Keratinocyte (primary cell): ENCODE results near the gene HGS.

ENCODE experiments used
- EZH2 ChIP-seq: IDR thresholded peaks from one replicate; pipeline ENCODE4 v1.6.1; 2012; ENCODE audit warnings: inconsistent platforms, mild to moderate bottlenecking, low read length, moderate library complexity
- TF ChIP-seq, protein P1 (sequence below), 3 experiments: IDR thresholded peaks in 1 of 3; conservative IDR thresholded peaks in 1 of 3; optimal IDR thresholded peaks in 1 of 3; 2 replicates in 2 of 3; 3 replicates in 1 of 3; pipeline versions ENCODE3 to v1.5.1; 2011; ENCODE audit warnings: low read length in 3 of 3, mild to moderate bottlenecking in 3 of 3, moderate library complexity in 2 of 3, control low read depth in 1 of 3, inconsistent platforms in 1 of 3; ENCODE audit not compliant: insufficient read depth in 2 of 3; ENCODE audit errors: extremely low read depth in 1 of 3

DNA sequence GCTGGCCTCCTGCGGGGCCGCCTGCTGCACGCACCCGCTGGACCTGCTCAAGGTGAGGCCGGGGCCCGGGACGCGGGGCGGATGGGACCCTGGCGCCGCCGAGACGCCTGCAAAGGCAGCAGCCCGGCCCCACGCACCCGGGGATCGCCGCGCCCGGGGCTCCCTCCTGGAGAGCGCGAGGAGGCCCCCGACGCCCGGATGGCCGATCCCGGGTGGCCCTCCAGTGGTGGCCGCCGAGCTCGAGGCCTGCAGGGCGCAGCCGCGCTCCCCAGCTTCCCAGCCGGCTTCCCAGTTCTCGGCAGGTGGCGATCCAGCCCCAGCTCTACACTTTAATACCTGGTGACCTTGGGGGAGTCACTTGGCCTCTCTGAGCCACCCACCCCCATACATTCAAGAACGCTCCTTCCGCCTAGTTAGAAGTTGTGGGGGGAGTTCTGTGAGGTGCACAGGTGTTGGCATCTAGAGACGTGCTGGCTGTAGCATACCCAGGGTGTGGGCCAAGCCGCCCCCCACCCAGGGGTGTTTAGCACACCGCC lies 28.7 kb downstream of the HGS start:
- TF ChIP-seq, protein P1, sequence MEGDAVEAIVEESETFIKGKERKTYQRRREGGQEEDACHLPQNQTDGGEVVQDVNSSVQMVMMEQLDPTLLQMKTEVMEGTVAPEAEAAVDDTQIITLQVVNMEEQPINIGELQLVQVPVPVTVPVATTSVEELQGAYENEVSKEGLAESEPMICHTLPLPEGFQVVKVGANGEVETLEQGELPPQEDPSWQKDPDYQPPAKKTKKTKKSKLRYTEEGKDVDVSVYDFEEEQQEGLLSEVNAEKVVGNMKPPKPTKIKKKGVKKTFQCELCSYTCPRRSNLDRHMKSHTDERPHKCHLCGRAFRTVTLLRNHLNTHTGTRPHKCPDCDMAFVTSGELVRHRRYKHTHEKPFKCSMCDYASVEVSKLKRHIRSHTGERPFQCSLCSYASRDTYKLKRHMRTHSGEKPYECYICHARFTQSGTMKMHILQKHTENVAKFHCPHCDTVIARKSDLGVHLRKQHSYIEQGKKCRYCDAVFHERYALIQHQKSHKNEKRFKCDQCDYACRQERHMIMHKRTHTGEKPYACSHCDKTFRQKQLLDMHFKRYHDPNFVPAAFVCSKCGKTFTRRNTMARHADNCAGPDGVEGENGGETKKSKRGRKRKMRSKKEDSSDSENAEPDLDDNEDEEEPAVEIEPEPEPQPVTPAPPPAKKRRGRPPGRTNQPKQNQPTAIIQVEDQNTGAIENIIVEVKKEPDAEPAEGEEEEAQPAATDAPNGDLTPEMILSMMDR (optimal IDR thresholded peaks at IDR 0.05 in 1 of 3, IDR thresholded peaks at IDR 0.05 in 1 of 3, conservative IDR thresholded peaks at IDR 0.05 in 1 of 3; ENCODE audit: extremely low read depth in 1 of 3, insufficient read depth in 2 of 3, low read length in 3 of 3), result peak; percentile 15 to 53 (median 45)
- TF ChIP-seq EZH2, result no peak
